ENCODE measurements around the gene CETP.
"Not testable (repeated sequence)": the region's sequence is repeated elsewhere in the genome, so short reads cannot be mapped to it uniquely, and the experiment has no call there.

CETP gene

DNA sequence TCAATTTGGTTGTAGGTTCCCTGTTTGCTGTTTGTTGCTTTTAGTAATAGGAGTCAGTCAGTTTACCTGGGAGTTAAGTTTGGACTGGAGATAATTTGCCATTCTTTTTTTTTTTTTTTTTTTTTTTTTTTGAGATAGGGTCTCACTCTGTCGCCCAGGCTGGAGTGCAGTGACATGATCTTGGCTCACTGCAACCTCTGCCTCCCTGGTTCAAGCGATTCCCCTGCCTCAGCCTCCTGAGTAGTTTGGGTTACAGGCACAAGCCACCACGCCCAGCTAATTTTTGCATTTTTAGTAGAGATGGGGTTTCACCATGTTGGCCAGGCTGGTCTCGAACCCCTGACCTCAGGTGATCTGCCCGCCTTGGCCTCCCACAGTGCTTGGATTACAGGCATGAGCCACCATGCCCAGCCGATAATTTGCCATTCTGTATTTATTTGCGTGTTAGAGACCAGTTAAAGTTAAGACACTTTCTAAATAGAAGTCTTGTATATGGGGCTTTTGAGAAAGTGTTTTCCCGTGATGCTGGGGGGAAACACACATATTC is 27.1 kb upstream of the CETP start:
- not testable (repeated sequence) for DNase-seq (ENCODE audit: low spot score)

DNA sequence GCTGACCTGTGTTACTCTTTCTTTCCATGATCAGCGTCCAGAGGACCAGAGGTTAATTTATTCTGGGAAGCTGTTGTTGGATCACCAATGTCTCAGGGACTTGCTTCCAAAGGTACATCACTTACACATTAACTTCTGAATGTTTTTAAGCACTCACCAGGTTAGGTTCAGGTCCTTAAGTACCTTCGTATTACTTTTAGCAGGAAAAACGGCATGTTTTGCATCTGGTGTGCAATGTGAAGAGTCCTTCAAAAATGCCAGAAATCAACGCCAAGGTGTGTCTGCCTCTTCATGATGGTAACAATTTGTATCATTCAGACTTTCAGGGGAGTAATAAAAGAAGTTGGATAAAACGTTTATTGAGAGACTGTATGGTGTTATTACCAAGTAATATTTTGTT is 26.5 kb upstream of the CETP start:
- no peak for DNase-seq (ENCODE audit: low spot score)

DNA sequence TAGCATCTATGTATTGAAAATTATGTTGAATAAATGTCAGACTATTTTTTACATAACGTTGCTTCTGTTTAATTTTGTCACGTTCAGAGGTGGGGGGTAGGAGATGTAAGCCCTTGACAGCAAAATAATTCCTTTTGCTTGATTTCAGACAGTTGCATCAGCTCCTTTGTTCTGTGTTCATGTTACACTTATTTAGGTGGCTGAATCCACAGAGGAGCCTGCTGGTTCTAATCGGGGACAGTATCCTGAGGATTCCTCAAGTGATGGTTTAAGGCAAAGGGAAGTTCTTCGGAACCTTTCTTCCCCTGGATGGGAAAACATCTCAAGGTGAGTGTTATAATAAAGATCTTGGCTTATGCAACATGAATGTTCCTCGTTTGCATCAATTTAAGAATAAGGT is 25.3 kb upstream of the CETP start:
- DNase-seq (ENCODE audit: low spot score) = no peak

- no peak for DNase-seq (ENCODE audit: low spot score)
Measured at GRCh38 chr16:56936950-56937349, 24.8 kb upstream of the CETP start.

DNA sequence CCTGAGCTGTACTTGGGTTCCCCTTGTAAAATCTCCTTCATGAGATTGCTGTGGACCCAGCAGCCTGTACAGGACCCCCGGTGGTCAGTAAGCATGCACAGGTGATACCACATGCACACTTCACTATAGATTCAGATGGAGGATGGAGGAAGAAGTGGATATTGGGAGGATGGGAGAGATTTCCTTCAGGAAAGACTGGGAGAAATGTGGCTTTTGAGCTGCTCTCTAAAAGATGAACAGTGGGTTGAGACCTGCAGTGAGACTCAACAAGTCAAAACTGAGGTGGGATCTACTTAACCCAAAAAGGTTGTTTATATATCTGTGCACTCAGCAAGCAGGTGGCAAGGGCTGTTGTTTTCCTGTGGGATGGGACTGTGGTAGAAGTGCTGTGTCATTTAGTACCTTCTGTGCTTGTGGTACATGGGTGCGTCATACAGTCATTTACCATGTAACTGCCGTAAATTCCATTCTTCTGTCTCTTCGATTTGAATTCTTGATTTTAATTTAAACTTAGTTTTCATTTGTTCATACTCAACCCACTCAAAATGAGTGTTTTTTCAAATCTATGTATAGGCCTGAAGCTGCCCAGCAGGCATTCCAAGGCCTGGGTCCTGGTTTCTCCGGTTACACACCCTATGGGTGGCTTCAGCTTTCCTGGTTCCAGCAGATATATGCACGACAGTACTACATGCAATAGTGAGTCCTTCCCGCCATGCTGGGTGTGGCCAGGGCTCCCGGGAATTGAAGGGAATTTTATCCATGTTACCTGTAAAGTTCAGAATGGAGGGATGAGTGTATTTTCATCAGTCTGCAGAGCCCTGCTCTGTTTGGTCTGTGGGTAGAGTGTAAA is 22.9 kb upstream of the CETP start:
- DNase-seq (ENCODE audit: low spot score) = no peak

GRCh38 chr16:56939801-56940200 is 21.9 kb upstream of the CETP start:
- no peak for DNase-seq (ENCODE audit: low spot score)

- DNase-seq (ENCODE audit: low spot score) = no peak
Measured at GRCh38 chr16:56941092-56941491, 20.7 kb upstream of the CETP start.

GRCh38 chr16:56941856-56942331 is 19.9 kb upstream of the CETP start:
- DNase-seq (ENCODE audit: low spot score) = no peak

DNA sequence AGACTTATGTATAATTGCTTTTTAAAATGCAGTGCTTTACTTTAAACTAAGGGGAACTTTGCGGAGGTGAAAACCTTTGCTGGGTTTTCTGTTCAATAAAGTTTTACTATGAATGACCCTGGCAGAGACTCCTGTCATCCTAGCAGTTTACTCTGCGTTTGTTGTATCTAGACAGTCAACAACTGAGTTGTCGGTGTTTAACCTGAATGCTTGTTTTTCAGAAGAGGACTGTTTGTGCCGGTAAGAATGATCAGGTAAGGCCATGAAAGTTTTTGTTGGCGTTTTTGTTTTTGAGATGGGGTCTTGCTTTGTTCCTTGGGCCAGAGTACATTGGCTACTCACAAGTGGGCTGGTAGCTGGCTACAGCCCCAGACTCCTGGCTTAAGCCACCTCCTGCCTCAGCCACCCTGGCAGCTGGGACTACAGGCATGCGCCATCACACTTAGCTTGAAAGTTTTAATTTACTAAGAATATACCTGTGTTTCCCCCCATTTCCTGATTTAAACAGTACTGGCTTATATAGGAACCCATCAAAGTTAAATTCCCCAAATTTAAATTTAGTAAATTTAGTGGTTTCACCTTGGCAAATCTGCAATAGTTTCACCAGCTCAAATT is 17.9 kb upstream of the CETP start:
- no peak for DNase-seq (ENCODE audit: low spot score)

GRCh38 chr16:56944954-56945839 is 16.6 kb upstream of the CETP start:
- no peak for DNase-seq (ENCODE audit: low spot score)

- no peak for DNase-seq (ENCODE audit: low spot score)
Measured at GRCh38 chr16:56945847-56946527, 15.8 kb upstream of the CETP start.

DNA sequence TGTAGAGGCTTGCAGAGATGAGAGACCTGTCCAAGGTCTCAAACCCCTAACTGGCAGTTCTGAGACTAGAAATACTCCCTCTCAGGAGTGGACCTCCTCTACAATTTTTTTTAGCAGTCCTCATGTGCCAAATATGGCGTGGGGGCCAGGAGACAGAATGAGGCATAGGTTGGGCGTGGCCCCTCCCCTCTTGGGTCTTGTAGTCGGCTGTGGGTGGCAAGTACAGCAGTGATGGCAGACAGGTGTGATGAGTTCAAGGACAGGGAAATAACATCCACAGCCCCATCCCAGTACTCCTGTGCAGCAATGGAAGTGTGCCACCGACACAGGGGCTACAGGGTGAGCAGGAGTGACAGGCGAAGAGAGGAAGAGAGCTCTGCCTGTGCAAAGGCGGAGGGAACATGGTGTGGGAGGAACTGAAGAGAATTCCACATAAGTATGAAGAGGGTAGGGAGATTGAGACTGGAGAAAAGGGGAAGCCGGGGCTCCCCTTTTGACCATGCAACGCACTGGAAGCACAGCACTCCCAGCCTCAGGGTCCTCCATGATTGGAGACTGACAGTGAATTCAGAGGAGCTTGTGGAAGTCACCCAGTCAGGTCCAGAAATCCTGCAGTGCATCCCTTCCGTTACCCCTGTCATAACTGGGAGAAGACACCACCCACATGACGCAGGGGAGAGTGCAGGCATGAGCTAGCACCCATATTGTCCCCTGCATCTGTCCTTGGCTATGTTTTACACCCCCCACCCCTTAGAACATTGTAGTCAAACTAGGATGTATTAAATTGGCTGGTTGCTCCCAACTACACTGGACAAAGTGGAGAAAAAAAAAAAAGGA is 14.8 kb upstream of the CETP start:
- DNase-seq (ENCODE audit: low spot score) = no peak

DNA sequence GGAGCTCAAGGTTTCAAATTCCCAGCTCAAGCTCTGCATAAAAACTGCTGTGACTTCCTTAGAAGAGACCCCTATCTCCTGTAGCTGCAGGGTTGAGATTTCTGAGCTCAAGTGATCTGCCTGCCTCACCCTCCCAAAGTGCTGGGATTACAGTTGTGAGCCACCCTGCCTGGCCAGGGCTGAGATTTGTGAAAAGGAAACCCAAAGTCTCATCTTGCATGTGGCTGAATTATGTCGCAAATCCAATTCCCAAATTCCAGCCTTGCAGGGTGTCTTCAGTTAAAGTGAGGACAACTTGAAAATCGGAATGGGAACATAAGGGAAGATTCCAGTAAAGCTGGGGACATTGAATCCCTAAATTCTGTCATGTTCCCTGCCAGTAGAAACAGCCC is 14.2 kb upstream of the CETP start:
- DNase-seq (ENCODE audit: low spot score) = no peak

DNA sequence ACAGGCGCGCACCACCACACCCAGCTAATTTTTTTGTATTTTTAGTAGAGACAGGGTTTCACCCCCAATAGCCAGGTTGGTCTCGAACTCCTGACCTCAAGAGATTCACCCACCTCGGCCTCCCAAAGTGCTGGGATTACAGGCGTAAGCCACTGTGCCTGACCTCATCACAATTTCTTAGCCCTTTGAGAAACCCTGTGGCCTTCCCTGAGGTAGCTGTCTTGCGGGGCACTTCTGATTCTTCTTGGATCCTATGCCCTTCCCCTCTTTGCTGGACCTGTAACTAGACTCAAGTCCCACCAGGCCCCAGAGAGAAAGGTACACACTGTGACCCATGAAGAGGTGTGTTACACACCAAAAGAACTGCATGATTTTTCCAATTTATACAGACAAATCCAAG is 13.5 kb upstream of the CETP start:
- no peak for DNase-seq (ENCODE audit: low spot score)

GRCh38 chr16:56950051-56950450 is 11.7 kb upstream of the CETP start:
- DNase-seq (ENCODE audit: low spot score) = no peak

GRCh38 chr16:56950455-56950854 is 11.3 kb upstream of the CETP start:
- no peak for DNase-seq (ENCODE audit: low spot score)

DNA sequence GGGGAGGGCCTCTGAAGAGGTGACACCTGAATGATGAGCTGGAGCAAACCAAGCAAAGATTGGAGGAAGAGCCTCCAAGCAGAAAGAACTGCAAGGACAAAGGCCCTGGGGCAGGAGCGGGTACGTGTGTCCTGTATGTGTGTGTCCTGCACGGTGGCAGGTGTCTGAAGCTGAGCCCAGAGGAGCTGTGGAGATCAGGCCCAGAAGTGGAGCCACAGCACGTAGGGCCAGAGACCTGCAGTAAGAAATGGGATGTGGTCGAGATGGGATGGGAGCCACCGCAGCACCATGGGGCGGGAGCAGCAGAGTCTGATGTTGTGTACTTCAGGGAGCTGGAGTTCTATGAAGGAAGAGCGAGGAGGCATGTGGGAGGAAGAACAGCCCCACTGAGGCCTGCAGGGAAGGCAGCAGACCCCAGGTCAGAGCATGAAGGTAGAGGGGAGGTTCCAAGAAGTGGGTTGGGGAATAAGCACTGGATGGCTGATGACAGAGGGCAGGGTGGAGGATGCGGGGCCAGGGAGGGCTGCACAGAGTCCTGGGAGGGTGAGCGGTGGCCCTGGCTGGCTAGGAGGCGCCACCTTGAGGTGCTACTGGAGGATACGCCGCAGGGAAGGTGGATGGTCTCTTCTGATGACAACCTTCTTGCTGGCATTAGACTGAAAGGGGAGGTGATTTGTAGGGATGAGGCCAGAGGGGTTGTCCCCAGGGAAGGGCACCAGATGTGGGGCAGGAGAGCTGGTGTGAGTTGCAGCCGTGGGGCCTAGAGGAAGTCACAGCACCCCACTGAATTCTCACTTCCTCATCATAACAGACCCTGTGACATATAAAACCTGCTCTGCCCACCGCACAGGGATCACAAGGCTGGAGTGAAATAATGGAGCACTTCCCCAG is 10.6 kb upstream of the CETP start:
- DNase-seq (ENCODE audit: low spot score) = peak; percentile 20

GRCh38 chr16:56953006-56953405 is 8.7 kb upstream of the CETP start:
- DNase-seq (ENCODE audit: low spot score) = no peak

GRCh38 chr16:56956076-56956475 is 5.7 kb upstream of the CETP start:
- DNase-seq (ENCODE audit: low spot score) = no peak

DNA sequence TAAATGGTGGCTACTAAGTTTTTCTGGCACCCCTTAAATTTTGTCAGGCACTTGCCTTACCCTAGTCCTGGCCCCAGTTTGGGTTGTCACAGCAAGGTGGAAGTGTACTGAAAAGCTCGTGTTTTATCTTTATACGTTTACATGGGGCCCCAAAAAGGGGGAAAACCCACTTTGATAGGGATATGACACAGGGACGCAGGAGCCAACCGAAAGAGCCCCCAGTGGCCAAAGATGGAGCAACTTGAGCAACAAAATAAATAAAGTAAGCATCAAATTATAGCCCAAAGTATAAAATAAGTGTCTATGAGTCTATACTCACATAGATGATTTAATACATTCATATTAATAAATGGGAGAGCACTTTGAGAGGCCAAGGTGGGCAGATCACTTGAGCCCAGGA is 5.0 kb upstream of the CETP start:
- DNase-seq (ENCODE audit: low spot score) = no peak

Data from hematopoietic multipotent progenitor cell treated with erythropoietin and hydrocortisone succinate and interleukin-3 and kit ligand, for 15 days (in vitro differentiated cells).